Effector CD8-positive, alpha-beta T cell (primary cell): Measurements from ENCODE around the gene CDKN2C.

Experiments
- DNase-seq: peaks from one replicate; lab custom pipeline; 2025; lab: John Stamatoyannopoulos, UW

The CDKN2C gene

DNA sequence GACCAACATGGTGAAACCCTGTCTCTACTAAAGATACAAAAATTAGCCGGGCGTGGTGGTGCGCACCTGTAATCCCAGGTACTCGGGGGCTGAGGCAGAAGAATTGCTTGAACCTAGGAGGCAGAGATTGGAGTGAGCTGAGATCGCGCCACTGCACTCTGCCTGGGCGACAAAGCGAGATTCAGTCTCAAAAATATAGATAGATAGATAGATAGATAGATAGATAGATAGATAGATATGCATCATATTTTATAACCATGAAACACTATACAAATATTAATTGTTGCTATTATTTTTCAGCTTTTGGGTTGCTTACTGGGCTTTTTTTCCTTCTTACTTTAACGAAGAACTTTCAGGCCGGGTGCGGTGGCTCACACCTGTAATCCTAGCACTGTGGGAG, 5.2 kb upstream of the CDKN2C start:
- DNase-seq: no peak

DNA sequence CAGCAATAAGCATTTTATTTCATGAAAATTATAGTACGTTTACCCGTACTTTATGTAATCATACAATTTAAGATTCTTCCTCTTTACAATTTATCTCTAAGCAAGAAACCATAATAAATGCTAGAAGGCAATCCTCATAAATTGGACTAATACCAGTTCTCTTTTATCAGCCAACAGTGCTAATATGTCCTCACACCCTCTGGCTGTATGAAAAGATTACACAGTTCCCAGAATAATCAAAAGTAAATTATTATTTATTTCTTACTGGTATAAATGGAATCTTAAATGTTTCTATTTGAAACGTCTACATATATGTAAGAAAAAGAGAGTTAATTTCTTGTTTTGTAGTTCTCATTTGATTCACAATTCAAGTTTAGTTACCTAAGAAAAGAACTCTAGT, 3.1 kb upstream of the CDKN2C start:
- no peak for DNase-seq

DNA sequence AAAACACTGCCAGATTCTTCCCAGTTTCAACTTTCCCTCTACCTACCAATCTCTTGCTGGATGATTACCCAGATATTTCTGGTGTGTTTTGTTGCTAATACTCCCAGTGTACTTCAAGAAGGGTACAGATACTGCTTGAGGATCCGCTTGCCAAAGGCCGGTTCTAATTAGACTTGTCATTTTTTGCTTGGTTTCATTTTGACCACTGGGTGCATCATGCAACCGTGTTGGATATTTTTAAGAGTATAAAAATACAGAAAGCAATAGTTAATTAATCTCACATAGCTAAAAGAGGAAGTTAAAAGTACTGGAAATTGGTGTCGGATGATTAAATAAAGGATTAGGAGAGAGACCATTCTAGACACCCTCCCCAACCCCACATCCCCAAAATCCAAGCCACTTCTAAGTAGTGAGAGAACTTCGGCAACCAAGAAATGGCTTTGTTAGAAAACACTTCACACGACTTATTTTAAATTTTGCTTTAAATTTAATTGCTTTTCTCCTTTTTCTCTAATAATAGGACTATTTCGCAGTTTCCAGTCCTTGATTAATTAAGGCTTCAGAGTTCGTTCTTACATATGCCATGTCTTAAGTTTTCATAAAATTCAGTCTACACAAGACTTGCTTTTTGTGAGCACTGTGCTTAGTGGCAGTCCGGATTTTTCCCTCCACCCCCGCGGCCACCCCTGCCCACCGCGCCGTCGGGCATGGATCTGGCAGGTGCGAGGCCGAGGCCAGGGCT, 2.5 kb upstream of the CDKN2C start:
- DNase-seq: no peak

DNA sequence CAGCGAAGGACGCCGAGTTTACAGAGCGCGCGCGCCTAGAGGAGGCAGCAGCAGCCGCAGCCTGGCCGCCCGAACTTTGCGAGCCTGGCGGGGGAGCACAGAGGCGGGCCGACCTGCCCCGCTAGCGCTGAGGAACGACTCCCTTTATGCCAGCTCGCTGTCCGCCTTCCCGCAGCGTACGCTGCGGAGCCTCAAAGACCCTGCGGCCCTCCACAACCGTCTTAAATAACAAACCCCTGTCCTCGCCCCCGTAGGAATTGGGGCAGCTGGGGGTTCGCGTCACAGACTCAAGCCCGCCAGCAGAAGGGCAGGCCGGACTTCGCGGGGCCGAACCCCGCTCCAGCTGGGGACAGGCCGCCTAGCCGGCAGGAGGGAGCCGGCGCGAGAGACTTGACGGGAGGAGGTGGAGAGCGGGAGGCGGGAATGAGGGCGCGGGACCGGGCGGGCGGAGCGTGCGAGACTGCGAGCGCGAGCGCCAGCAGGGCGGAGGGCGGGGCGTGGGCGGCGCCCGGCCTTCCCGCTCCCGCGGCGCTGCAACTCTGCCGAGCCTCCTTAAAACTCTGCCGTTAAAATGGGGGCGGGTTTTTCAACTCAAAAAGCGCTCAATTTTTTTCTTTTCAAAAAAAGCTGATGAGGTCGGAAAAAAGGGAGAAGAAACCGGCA, 1.8 kb upstream of the CDKN2C start:
- DNase-seq: peak; percentile 71

DNA sequence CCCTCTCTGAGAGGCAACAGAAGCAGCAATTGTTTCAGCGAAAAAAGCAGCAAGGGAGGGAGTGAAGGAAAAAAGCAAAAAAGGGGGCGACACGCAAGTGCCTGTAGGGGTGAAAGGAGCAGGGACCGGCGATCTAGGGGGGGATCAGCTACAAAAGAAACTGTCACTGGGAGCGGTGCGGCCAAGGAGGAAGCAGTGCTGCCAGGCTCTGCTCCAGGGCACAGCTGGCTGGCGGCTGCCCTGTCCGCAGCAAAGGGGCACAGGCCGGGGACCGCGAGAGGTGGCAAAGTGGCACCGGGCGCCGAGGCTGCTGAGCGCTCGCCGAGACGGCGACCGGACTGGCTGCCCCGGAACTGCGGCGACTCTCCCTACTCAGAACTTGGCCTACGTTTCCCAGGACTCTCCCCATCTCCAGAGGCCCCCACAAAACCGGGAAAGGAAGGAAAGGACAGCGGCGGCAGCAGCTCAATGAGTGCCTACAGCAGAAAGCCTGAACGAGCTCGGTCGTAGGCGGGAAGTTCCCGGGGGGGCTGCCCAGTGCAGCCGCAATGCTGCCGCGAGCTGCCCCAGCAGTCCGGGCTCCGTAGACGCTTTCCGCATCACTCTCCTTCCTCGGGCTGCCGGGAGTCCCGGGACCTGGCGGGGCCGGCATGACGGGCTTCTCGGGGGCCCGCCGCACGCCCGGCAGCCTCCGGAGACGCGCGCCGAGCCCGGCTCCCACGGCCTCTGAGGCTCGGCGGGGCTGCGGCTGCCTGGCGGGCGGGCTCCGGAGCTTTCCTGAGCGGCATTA, 1.0 kb upstream of the CDKN2C start:
- DNase-seq: no peak

DNA sequence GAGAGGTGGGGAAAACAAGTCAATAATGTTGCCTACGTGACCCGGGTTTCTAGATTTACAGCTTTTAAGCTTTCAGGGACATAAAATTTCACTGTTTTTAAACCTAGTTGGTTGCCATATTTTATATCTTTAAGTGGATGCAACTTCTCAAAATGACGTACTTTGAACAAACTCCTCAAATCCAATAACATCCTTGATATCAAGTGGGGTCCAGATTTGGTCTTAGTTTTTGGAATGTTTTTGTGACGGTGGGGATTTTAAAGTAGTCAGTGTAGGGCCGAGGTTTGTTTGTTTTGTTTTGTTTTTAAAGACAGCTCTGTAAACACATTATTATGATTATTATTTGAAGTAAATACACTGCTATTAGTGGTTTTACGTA, 453 bp downstream of the CDKN2C start:
- no peak for DNase-seq

DNA sequence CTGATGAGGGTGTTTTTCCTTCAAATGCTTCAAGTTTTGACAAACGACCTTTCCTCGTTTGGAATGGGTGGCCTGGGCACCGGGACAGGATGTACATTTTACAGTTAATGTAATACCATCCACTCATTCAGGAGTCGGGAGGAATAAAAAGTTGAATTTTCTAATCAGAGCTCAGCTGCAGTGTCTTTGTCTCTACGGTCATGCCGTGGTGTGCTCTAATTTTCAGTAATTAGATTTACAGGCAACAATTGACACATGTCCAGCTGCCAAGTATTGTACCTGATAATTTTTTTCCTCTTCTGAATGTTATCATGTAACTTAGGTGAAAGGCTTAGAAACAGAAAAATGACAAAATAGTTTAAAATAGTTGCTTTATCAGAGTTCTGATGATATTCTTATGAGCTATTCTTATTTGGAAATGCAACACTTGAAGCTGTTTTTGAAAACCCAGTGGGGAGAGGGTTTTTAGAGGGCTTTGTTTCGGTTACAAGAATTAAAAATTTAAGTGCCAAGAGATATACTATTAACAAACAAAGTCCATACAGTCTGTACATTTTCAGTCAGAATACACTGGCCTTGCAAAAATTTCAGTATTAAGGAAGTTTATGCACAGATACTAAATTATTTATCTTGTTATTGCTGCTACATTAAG, 1.0 kb downstream of the CDKN2C start:
- DNase-seq: no peak

DNA sequence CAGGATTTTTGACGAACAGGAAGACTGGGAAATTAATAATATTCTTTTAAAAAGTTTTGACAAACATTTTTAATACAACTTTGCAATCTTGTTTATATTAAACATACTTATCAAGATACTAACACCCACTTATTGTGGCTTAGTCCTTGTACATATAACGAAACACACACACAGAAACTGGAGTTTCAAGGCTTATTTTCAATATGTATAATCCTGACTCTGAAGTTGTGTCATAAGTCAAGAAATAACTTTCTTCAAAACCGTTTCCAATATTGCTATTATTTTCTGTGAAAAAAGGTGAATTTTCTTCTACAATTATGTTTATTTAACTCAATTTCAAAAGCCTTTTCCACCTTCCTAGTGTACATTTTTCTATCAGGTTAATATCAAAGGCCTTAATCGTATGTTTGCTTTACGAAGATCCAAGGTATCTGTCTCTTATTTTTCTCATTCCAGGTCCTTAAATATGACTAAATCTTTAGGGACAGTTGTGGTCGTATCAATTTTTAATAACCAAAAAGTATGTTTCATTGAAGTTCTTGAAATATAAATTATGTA, 1.8 kb downstream of the CDKN2C start:
- DNase-seq: no peak

DNA sequence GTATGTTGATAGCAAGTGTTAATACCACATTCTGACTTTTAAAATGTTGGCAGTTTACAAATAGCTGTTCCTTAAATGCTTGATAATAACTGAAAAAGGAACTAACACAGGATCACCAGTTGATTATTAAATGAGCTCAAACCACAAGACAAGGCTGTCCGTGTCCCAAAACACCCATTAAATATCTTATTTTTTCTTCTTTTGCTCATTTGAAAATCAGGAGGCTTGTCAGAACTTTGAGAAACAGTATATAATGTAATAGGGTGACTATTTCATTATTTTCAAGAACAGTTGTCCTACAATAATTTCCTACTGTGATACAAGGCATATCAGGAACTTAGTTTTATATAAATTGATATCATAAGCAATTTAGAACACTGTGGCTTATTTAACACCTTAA, 2.7 kb downstream of the CDKN2C start:
- DNase-seq: no peak

DNA sequence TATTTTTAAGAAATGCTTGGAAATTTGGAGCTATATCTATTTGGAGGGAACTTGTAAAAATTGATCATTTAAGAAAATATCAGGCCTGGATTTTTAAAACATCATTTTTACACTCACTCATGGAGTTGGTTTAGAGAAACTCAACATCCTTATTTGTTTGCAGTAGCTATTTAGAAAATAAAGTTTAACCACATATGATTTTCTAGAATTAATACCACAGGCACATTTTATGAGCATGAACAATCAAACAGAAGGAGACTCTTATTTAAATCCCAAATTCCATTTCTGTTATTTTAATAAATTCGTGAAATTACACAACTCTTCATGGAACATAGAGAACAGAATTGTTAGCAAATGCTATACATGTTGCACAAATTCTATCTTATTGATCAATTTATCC, 3.2 kb downstream of the CDKN2C start:
- DNase-seq: no peak

DNA sequence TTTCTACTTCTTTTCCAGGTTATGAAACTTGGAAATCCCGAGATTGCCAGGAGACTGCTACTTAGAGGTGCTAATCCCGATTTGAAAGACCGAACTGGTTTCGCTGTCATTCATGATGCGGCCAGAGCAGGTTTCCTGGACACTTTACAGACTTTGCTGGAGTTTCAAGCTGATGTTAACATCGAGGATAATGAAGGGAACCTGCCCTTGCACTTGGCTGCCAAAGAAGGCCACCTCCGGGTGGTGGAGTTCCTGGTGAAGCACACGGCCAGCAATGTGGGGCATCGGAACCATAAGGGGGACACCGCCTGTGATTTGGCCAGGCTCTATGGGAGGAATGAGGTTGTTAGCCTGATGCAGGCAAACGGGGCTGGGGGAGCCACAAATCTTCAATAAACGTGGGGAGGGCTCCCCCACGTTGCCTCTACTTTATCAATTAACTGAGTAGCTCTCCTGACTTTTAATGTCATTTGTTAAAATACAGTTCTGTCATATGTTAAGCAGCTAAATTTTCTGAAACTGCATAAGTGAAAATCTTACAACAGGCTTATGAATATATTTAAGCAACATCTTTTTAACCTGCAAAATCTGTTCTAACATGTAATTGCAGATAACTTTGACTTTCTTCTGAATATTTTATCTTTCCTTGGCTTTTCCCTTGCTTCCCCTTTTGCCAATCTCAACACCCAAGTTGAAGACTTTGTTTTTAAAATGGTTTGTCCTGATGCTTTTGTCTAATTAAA, 4.0 kb downstream of the CDKN2C start:
- DNase-seq: no peak

DNA sequence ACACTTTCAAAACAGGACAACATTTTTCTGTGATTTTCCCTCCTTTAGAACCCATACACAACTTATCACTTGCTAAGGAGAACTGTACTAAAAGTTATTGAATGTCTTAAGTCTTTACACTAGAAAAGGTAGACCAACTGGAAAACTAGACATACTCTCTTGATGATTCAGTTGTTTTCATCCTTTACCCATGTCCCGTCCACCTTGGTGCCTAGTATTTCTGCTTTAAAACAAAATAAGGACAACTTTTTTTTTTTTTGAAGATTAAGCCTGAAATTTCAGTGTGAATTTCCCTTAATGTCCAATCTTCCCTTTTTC, 4.5 kb downstream of the CDKN2C start:
- DNase-seq: no peak

DNA sequence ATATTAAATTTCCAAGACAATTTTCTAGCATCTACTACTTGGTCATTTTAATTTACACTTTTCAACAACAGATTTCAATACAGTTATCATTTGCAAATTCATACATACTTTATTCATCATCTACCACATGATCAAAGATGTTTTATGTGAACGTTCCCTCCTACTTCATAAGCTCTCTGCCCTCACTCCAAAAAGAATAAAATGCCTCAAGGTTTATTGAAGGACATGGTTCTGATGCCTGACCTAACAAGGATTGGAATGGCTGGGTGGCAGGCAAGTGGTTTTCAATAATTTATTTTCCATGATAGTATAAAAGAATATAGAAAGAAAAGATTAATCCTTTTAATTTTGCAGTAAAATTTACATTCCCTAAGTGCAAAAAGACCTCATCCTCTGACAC, 5.4 kb downstream of the CDKN2C start:
- DNase-seq: no peak

DNA sequence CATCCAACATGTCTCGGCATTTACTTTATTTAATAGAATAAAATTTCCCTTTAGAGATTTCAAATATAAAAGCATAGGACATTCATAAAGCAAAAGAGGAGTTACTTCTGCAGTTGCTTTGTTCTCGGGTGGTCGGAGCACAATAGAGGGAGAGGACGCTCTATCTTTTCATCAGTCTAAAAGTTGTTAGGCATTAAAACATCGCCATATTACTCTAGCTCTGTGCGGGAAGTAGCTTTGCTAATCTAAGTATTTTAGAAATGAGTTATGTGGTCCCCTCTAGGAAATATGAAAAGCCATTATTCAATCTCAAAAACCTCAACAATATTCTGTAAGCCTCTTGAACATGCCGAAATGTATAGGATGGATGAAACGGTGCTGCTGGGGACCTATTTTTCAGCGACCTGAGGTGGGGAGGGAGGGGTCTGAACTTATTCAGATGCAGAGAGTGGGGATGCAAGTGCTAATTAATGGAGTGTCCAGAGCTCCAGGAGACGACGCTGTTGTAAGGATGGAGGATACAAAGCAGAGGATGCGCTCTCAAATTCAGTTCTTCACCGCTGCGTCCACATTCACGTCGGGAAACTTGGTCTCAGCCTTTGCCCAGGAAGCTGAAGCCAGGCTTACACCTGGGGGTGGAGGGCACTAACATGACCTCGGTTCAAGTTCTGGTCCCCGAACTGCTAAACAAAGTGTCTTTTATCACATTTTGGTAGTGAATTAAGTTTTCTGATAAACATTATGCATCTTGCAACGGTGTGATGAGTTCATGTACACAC, 6.3 kb downstream of the CDKN2C start:
- DNase-seq: no peak

DNA sequence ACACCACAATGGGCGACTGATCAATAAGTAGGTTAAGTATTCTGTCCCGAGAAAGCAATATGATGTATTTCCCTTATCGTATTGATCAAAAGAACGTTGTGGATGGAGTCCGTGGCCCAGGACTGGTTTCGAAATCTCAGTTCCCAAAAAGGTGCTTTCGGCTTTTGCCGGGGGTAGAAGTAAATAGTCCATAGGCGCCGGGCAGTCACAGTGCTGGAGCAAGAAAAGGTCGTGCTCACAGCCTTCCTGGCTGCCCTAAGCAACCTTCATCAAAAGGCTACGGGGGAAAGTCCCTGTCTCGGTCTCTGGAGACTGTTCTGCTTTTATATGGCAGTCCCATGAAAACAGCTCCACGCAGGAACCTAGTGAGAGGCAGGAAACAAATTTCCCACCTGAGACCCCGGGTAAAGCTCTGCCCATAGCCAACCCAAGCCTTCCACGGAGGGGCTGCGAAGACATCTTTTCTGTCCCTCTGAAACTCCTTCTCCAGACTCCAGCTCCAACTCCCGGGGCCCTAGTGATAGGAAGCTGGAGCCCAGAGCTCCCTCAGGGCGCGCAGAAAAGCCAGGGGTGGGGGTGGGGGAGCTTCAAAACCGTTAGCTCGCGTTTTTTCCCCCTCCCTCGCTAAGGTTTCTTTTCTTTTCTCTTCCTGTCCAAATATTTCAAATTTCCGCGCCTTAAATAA, 7.0 kb downstream of the CDKN2C start:
- no peak for DNase-seq

DNA sequence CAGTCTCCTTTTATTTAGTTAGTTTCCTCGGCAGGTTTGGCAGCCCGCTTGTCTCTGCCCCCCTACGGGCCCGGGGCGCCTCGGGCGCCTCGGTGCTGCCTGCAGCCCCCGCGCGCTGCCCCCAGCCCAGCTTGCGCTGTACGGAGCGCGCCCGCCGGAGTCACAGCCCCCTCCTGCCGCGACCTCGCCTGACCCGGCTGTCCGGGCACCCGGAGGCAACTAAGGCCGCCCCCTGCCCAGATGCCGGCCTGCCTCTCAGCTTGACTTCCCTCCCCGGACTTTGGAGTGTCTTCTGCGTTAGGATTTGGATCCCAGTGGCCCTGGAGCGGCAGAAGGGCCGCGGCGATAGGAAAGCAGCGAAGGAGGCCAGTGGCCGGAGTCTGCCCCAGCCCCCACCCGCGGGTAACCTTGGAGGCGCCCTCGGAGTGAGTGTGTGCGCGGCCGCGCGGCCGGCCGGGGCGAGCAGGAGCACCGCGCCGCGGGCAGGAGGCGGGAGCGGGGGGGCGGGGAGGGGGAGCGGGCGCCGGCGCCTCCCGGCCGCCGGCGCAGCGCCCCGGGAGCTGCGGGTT, 7.6 kb downstream of the CDKN2C start:
- DNase-seq: no peak

DNA sequence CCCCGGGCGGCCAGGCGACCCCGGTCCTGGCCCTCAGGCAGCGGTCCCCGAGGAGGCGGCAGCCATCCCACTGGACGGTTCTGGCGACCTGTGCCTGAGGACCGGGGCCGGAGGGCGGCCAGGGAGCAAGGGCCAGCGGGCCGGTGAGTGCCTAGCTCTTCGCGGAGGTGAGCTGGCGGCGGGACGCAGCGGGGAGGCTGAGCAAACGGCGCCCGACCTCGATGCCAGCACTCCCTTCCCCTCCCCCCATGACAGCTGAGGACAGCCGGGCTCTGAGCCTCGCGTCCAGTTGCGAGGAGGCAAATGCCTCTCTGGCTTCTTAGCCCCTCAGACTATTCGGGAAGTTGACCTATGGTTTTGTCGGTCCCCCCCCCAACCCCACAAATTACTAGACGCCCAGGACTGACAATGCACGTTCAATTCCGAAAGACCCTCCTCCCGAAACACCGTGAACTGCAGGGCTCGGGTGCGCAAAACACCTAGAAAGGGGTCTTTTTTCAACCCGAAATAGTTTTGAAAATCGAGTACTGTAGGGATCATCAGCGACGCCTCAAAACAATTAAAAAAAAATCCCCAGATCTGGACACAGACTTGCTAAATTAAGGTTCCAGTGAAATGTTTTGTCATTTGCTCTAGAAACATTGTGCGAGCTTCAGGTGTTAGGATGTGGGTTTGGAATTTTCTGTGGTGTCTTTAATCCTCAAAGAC, 8.3 kb downstream of the CDKN2C start:
- DNase-seq: no peak

DNA sequence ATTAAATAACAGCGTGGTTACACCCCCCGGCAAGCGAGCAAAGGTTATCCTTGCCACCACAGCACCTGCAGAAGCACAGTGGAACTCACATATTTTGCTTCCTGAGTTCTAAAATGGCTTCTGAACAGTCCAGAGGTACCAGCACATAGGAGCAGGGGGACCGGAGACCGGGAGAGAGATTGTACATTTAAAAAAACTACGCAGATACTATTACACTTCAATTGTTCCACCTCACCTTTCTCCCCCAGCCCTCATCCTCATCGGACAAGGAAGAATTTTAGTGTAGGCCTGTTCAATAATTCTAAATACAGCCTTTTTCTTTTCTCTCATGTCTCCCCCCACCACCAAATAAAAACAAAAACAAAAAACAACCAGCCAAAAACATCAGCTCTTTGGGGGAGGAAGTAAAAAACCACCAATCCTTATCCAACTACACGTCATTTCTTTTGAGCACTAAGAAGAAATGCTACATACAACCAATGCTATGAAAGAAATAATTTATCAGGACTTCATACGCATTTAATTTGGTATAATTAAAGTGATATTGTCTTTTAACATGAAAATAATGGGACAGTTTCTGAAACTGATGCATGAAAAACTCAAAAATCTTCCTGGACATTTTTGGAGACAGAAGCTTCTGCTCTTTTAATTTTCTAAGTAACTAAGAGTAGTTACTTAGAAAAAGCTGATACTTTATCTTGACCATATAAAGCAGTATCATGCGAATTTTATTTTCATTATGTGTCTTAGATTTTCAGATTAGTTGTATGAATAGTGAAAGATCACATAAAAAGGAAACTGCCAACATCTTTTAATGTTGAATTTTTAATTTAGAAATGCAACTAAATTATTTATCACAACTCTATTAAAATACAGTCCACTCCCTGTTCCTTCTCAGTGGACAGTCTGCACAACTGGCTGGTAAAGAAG, 9.1 kb downstream of the CDKN2C start:
- no peak for DNase-seq
